HEK293 (cell line): ENCODE data around the gene CCDC30.

Experiments
- CTCF ChIP-seq: fragments of 450-650 bp; formaldehyde crosslinking; IDR thresholded peaks from 2 replicates; pipeline ENCODE4 v1.5.1; 2016; ENCODE audit warnings: missing biosample characterization, missing genetic modification characterization
- KLF9 ChIP-seq: fragments of 450-650 bp; formaldehyde crosslinking; IDR thresholded peaks from 2 replicates; pipeline ENCODE4 v1.5.1; 2016; ENCODE audit warnings: missing biosample characterization, missing genetic modification characterization, low read depth
- REST ChIP-seq: fragments of 450-650 bp; formaldehyde crosslinking; IDR thresholded peaks from 2 replicates; pipeline ENCODE4 v1.5.1; 2016; ENCODE audit warnings: missing biosample characterization, missing genetic modification characterization
- YY1 ChIP-seq: fragments of 450-650 bp; formaldehyde crosslinking; IDR thresholded peaks from 2 replicates; pipeline ENCODE4 v1.5.1; 2018; ENCODE audit warnings: missing biosample characterization, missing genetic modification characterization
- ZBTB1 ChIP-seq: fragments of 450-650 bp; formaldehyde crosslinking; IDR thresholded peaks from 2 replicates; pipeline ENCODE4 v1.5.1; 2016; ENCODE audit warnings: missing biosample characterization, missing genetic modification characterization
- ZNF513 ChIP-seq: fragments of 450-650 bp; IDR thresholded peaks from 2 replicates; pipeline ENCODE4 v1.5.1; 2018; ENCODE audit warnings: missing biosample characterization, missing genetic modification characterization
- ZNF785 ChIP-seq: fragments of 450-650 bp; formaldehyde crosslinking; IDR thresholded peaks from 2 replicates; pipeline ENCODE4 v1.5.1; 2016; ENCODE audit warnings: missing biosample characterization, missing genetic modification characterization
- ZNF843 ChIP-seq: fragments of 450-650 bp; formaldehyde crosslinking; IDR thresholded peaks from 2 replicates; pipeline ENCODE4 v1.5.1; 2016; ENCODE audit warnings: missing biosample characterization, missing genetic modification characterization
- TF ChIP-seq, protein P1 (sequence below): fragments of 450-650 bp; formaldehyde crosslinking; IDR thresholded peaks from 2 replicates; pipeline ENCODE4 v1.5.1; 2016; ENCODE audit warnings: missing biosample characterization, missing genetic modification characterization
- TF ChIP-seq, protein P2 (sequence below): fragments of 450-650 bp; formaldehyde crosslinking; IDR thresholded peaks from 2 replicates; pipeline ENCODE4 v1.5.1; 2016; ENCODE audit warnings: missing biosample characterization, missing genetic modification characterization, low read depth

GRCh38 chr1:42476605-42477004, 13.5 kb downstream of the CCDC30 start:
- no peak for TF ChIP-seq ZNF843 (tag by site-specific recombination)
- no peak for TF ChIP-seq YY1
- no peak for TF ChIP-seq ZNF785 (tag by site-specific recombination)
- TF ChIP-seq, protein P1, sequence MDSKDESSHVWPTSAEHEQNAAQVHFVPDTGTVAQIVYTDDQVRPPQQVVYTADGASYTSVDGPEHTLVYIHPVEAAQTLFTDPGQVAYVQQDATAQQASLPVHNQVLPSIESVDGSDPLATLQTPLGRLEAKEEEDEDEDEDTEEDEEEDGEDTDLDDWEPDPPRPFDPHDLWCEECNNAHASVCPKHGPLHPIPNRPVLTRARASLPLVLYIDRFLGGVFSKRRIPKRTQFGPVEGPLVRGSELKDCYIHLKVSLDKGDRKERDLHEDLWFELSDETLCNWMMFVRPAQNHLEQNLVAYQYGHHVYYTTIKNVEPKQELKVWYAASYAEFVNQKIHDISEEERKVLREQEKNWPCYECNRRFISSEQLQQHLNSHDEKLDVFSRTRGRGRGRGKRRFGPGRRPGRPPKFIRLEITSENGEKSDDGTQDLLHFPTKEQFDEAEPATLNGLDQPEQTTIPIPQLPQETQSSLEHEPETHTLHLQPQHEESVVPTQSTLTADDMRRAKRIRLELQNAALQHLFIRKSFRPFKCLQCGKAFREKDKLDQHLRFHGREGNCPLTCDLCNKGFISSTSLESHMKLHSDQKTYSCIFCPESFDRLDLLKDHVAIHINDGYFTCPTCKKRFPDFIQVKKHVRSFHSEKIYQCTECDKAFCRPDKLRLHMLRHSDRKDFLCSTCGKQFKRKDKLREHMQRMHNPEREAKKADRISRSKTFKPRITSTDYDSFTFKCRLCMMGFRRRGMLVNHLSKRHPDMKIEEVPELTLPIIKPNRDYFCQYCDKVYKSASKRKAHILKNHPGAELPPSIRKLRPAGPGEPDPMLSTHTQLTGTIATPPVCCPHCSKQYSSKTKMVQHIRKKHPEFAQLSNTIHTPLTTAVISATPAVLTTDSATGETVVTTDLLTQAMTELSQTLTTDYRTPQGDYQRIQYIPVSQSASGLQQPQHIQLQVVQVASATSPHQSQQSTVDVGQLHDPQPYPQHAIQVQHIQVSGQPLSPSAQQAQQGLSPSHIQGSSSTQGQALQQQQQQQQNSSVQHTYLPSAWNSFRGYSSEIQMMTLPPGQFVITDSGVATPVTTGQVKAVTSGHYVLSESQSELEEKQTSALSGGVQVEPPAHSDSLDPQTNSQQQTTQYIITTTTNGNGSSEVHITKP (tag by site-specific recombination): no peak
- TF ChIP-seq ZBTB1: no peak
- no peak for TF ChIP-seq REST (tag by site-specific recombination)
- TF ChIP-seq, protein P2, sequence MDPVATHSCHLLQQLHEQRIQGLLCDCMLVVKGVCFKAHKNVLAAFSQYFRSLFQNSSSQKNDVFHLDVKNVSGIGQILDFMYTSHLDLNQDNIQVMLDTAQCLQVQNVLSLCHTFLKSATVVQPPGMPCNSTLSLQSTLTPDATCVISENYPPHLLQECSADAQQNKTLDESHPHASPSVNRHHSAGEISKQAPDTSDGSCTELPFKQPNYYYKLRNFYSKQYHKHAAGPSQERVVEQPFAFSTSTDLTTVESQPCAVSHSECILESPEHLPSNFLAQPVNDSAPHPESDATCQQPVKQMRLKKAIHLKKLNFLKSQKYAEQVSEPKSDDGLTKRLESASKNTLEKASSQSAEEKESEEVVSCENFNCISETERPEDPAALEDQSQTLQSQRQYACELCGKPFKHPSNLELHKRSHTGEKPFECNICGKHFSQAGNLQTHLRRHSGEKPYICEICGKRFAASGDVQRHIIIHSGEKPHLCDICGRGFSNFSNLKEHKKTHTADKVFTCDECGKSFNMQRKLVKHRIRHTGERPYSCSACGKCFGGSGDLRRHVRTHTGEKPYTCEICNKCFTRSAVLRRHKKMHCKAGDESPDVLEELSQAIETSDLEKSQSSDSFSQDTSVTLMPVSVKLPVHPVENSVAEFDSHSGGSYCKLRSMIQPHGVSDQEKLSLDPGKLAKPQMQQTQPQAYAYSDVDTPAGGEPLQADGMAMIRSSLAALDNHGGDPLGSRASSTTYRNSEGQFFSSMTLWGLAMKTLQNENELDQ: no peak
- no peak for TF ChIP-seq CTCF (tag by site-specific recombination)
- TF ChIP-seq KLF9 (tag by site-specific recombination): no peak
- TF ChIP-seq ZNF513: no peak
